Activated CD4-positive, alpha-beta T cell treated with anti-CD3 and anti-CD28 coated beads, Interleukin-2, amount 10 ng/mL, durations not matched to agents 24 days and 14 days (primary cell): ENCODE measurements around the gene VSTM5. TPM values are rescaled to one million over a fixed set of nuclear protein-coding genes. Genes with fewer than 3 reads are reported as not detected.
"Not testable (repeated sequence)": the region's sequence is repeated elsewhere in the genome, so short reads cannot be mapped to it uniquely, and the experiment has no call there.

Experiments
- DNase-seq: peaks from one replicate; pipeline ENCODE4 v3.0.0; 2022
- H3K27ac Mint-ChIP-seq: one replicate; pipeline ENCODE4 v1.8.0; 2022; ENCODE audit warnings: mild to moderate bottlenecking, mixed read lengths
- H3K27me3 Mint-ChIP-seq: one replicate; pipeline ENCODE4 v1.8.0; 2022; ENCODE audit warnings: mixed read lengths
- H3K36me3 Mint-ChIP-seq: one replicate; pipeline ENCODE4 v1.8.0; 2022; ENCODE audit warnings: low read depth, mild to moderate bottlenecking, mixed read lengths
- H3K4me1 Mint-ChIP-seq: one replicate; pipeline ENCODE4 v1.8.0; 2021; ENCODE audit warnings: mixed read lengths
- H3K4me3 Mint-ChIP-seq: one replicate; pipeline ENCODE4 v1.8.0; 2022; ENCODE audit warnings: mild to moderate bottlenecking, moderate library complexity, mixed read lengths
- H3K9me3 Mint-ChIP-seq: one replicate; pipeline ENCODE4 v1.8.0; 2021; ENCODE audit warnings: mixed read lengths
- intact Hi-C: fragments of 100-400 bp; cut with micrococcal nuclease; formaldehyde crosslinking; loops from one replicate; pipeline ENCODE4 v1.15.1; 2023
- total RNA-seq: library from RNA; stranded (reverse); gene quantifications from 2 replicates; pipeline ENCODE4 v1.2.3, GENCODE V29; 2022

Gene VSTM5
- total RNA-seq, 1 donor from 2014 or later, result not detected

- Mint-ChIP-seq H3K4me3 (no peak overlapping the region), H3K4me1 (peaks cover 3% of the 10 kb centered on the region), H3K9me3 (no peaks in the 10 kb centered on the region), H3K36me3 (peaks cover 70% of the 10 kb centered on the region), H3K27me3 (no peaks in the 10 kb centered on the region), H3K27ac (peak overlapping the region; percentile 23)
- intact Hi-C loops, result no loop called here
- DNase-seq, result no peak
These were observed 53.8 kb downstream of the VSTM5 start for GRCh38 chr11:93796441-93797231.

DNA sequence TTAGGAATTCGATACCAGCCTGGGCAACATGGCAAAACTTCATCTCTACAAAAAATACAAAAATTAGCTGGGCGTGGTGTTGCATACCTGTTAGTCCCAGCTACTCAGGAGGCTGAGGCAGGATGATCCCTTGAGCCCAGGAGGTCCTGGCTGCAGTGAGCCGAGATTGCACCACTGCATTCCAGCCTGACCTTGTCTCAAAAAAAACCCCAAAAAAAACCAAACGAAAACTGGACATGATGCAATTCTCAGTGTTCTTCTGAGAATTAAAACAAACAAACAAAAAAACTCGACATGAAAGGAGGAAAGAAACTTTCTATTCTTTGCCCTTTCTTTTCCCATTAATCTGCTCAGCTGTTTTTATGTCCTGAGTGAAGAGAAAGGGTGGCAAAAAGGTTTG, 58.9 kb downstream of the VSTM5 start:
- Mint-ChIP-seq H3K27ac (no peak overlapping the region), H3K9me3 (no peaks in the 10 kb centered on the region), H3K36me3 (peaks cover 72% of the 10 kb centered on the region), H3K4me1 (peaks cover 23% of the 10 kb centered on the region), H3K27me3 (no peaks in the 10 kb centered on the region), H3K4me3 (no peak overlapping the region)
- intact Hi-C loops, result no loop called here
- DNase-seq, result no peak

GRCh38 chr11:93784935-93785360, 65.5 kb downstream of the VSTM5 start:
- Mint-ChIP-seq H3K4me3 (peak overlapping the region; percentile 99), H3K27ac (peak overlapping the region; percentile 95), H3K27me3 (no peaks in the 10 kb centered on the region), H3K4me1 (peaks cover 41% of the 10 kb centered on the region), H3K9me3 (no peaks in the 10 kb centered on the region), H3K36me3 (peaks cover 40% of the 10 kb centered on the region)
- DNase-seq, result no peak
- intact Hi-C loops, result loop anchor here (1.0 to 10.0 kb wide), 5 partner anchors 44 to 1190 kb away; partner anchors contain the start of genes ANKRD49, C11orf54, CEP295 and CWC15

DNA sequence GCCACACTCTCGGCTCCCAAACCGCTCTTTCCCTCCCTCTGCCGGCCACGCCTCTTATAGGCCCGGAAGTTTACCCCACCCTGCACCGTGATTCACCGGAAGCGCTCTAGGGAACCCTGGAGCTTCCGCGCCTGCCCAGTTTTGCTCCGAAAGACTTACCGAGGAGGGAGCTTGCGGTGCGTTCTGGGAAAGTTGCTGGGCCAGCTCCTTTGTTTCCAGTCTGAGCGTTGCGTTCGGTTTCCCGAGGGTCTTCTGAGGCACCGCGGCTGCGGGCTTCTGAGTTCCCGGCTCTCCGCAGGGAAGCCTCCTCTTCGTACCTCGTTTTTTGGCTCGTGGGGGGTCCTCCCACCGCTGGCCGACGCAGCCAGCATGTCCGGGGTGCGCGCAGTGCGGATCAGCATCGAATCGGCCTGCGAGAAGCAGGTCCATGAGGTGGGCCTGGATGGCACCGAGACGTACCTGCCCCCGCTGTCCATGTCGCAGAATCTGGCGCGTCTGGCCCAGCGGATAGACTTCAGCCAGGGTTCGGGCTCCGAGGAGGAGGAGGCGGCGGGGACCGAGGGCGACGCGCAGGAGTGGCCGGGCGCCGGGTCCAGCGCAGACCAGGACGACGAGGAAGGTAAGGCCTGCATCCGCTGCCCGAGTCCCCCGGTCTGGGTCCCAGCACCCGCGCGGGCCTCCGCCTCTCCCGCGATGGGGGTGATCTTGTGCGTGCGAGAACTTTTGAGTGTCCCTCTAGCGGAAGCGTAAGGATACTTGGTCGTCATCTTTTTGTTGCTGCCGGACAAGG, 66.1 kb downstream of the VSTM5 start, which contains the start of gene MED17:
TSS of gene MED17 (plus strand) at position 138 of the 790 bp plus-strand sequence. CDS start at position 370, 232 bp downstream.
- Mint-ChIP-seq H3K4me1 (peaks cover 41% of the 10 kb centered on the region), H3K36me3 (peaks cover 39% of the 10 kb centered on the region), H3K9me3 (no peaks in the 10 kb centered on the region), H3K27me3 (no peaks in the 10 kb centered on the region), H3K4me3 (peak within 1 kb of the TSS; percentile 99), H3K27ac (peak within 1 kb of the TSS; percentile 95)
- intact Hi-C loops, result loop anchor here (1.0 to 10.0 kb wide), 5 partner anchors 43 to 1190 kb away; partner anchors contain the start of genes ANKRD49, C11orf54, CEP295 and CWC15
- peak; percentile 97 for DNase-seq

DNA sequence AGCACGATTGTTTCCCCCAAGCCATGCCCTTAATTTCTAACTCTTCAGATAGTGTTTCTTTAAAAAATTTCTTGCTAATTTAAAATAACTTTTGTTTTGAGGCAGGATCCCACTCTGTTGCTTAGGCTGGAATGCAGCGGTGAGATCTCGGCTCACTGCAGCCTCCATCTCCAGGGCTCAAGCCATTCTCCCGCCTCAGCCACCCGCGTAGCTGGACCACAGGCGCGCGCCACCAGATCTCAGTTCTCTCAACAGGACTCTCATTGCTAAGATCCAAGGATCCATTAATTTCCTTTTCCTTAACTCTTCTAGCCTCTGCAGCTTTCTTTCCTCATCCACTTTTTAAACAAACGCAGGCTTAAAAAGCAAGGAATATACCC, 66.7 kb downstream of the VSTM5 start:
- Mint-ChIP-seq H3K4me3 (peak overlapping the region; percentile 99), H3K4me1 (peaks cover 39% of the 10 kb centered on the region), H3K36me3 (peaks cover 36% of the 10 kb centered on the region), H3K27me3 (no peaks in the 10 kb centered on the region), H3K27ac (peak overlapping the region; percentile 95), H3K9me3 (no peaks in the 10 kb centered on the region)
- no peak for DNase-seq
- intact Hi-C loops, result loop anchor here (1.0 to 10.0 kb wide), 5 partner anchors 42 to 1191 kb away; partner anchors contain the start of genes ANKRD49, C11orf54, CEP295 and CWC15

DNA sequence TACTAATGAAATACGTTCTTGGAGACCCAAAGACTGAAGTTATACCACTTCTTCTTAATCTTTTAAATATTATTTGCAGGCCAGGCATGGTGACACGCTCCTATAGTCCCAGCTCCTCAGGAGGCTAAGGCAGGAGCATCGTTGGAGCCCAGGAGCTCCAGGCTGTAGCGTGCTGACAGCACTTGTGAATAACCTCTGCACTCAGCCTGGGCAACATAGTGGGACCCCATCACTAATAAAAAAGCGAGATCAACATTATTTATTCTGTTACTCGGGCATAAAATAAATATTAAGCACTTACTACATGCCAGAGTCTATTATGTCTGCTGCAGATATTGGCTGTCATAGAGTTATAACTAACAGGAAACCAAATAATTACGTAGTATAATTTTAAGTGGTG, 67.1 kb downstream of the VSTM5 start:
- intact Hi-C loops, result loop anchor here (10.0 kb wide), 1 partner anchor 1191 kb away; the partner anchor contains the start of genes CWC15 and KDM4D
- peaks cover 37% of the 10 kb centered on the region for H3K4me1 Mint-ChIP-seq
- H3K4me3 Mint-ChIP-seq, result peak overlapping the region; percentile 99
- H3K27me3 Mint-ChIP-seq, result no peaks in the 10 kb centered on the region
- no peaks in the 10 kb centered on the region for H3K9me3 Mint-ChIP-seq
- H3K27ac Mint-ChIP-seq, result peak overlapping the region; percentile 95
- no peak for DNase-seq
- peaks cover 34% of the 10 kb centered on the region for H3K36me3 Mint-ChIP-seq

GRCh38 chr11:93775289-93775688, 75.1 kb downstream of the VSTM5 start:
- no peak overlapping the region for H3K4me3 Mint-ChIP-seq
- peaks cover 2% of the 10 kb centered on the region for H3K4me1 Mint-ChIP-seq
- intact Hi-C loops, result no loop called here
- H3K27ac Mint-ChIP-seq, result no peak overlapping the region
- H3K27me3 Mint-ChIP-seq, result no peaks in the 10 kb centered on the region
- peaks cover 7% of the 10 kb centered on the region for H3K9me3 Mint-ChIP-seq
- H3K36me3 Mint-ChIP-seq, result peaks cover 6% of the 10 kb centered on the region
- DNase-seq, result no peak

DNA sequence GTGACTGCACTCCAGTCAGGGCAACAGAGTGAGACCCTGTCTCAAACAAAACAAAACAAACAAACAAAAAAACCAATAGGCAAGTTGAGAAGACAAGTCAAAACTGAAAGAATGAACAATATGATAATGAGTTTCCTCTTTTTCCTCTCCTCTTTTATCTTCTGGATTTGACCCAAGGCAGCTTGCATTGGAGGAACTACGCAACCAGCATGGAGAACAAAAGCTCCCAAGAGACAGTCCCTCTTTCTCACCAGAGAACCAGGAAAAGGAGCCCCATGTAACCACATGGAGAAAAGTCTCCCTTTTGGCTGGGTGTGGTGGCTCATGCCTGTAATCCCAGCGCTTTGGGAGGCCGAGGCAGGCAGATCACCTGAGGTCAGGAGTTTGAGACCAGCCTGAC, 75.9 kb downstream of the VSTM5 start:
- H3K4me1 Mint-ChIP-seq, H3K36me3 Mint-ChIP-seq, H3K27ac Mint-ChIP-seq, H3K9me3 Mint-ChIP-seq, H3K27me3 Mint-ChIP-seq, intact Hi-C loops, DNase-seq, H3K4me3 Mint-ChIP-seq: not testable (repeated sequence)

DNA sequence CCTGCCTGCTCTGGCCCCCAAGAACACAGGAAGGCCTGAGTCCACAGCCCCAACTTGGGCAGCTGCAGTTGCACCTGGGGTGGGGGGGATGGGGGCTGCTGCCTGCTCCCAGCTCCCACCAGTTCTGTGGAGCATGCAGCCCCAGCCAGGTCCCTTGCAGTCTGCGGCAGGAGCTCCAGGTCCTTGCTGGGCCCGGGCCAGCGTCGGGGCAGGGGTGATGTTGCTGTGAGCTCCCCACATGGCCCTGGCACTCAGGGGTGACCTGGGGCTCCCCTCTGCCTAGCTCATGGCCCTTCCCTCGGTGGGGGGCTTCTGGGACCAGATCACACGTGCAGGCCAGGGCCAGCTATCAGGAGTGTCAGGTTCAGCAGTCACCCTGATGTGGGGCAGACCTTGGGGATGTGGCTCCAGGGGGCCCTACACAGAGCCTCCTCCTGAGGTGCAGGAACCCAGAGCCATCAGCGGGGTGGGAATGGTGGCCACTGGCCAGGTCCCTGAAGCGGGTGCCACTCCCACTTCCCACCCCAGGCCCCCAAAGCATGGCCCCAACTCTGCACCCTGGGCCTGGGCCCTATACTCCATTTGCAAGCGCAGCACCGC, 76.7 kb downstream of the VSTM5 start:
- DNase-seq, result no peak
- H3K27ac Mint-ChIP-seq, result no peak overlapping the region
- intact Hi-C loops, result no loop called here
- H3K4me3 Mint-ChIP-seq, result no peak overlapping the region
- H3K4me1 Mint-ChIP-seq, result peaks cover 2% of the 10 kb centered on the region
- no peaks in the 10 kb centered on the region for H3K27me3 Mint-ChIP-seq
- no peaks in the 10 kb centered on the region for H3K36me3 Mint-ChIP-seq
- peaks cover 7% of the 10 kb centered on the region for H3K9me3 Mint-ChIP-seq

GRCh38 chr11:93773045-93773477, 77.4 kb downstream of the VSTM5 start:
- no peak for DNase-seq
- H3K9me3 Mint-ChIP-seq, result peaks cover 7% of the 10 kb centered on the region
- H3K27me3 Mint-ChIP-seq, result no peaks in the 10 kb centered on the region
- intact Hi-C loops, result no loop called here
- peaks cover 2% of the 10 kb centered on the region for H3K4me1 Mint-ChIP-seq
- no peak overlapping the region for H3K27ac Mint-ChIP-seq
- no peak overlapping the region for H3K4me3 Mint-ChIP-seq
- H3K36me3 Mint-ChIP-seq, result no peaks in the 10 kb centered on the region

DNA sequence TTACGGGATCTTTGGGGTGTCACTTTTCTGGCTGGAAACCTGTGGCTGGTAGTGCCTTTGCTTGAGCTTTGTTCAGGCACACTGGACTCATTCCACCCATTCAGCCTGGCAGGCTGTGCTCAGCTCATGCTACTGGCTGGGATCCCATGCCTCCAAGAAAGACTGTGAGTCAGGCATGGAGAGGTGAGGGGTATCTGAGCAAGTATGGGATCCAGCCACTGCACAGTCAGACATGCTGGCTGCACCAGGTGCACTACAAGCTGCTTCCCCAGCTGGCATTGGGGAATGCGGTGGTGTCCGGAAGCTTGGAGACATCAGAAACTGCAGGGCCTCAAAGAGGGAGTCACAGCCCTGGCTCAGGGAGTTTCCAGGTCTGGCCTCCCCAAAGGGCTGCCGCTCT, 78.3 kb downstream of the VSTM5 start:
- H3K4me3 Mint-ChIP-seq, result no peak overlapping the region
- no peaks in the 10 kb centered on the region for H3K27me3 Mint-ChIP-seq
- peaks cover 9% of the 10 kb centered on the region for H3K9me3 Mint-ChIP-seq
- H3K36me3 Mint-ChIP-seq, result no peaks in the 10 kb centered on the region
- DNase-seq, result no peak
- H3K27ac Mint-ChIP-seq, result no peak overlapping the region
- peaks cover 2% of the 10 kb centered on the region for H3K4me1 Mint-ChIP-seq
- intact Hi-C loops, result no loop called here

GRCh38 chr11:93770160-93770559, 80.3 kb downstream of the VSTM5 start:
- H3K9me3 Mint-ChIP-seq, result peaks cover 19% of the 10 kb centered on the region
- no peak overlapping the region for H3K27ac Mint-ChIP-seq
- no peak for DNase-seq
- peaks cover 12% of the 10 kb centered on the region for H3K36me3 Mint-ChIP-seq
- no peak overlapping the region for H3K4me3 Mint-ChIP-seq
- intact Hi-C loops, result no loop called here
- peaks cover 2% of the 10 kb centered on the region for H3K4me1 Mint-ChIP-seq
- H3K27me3 Mint-ChIP-seq, result no peaks in the 10 kb centered on the region
